ENCODE results near the gene CC2D2A.

The CC2D2A gene

DNA sequence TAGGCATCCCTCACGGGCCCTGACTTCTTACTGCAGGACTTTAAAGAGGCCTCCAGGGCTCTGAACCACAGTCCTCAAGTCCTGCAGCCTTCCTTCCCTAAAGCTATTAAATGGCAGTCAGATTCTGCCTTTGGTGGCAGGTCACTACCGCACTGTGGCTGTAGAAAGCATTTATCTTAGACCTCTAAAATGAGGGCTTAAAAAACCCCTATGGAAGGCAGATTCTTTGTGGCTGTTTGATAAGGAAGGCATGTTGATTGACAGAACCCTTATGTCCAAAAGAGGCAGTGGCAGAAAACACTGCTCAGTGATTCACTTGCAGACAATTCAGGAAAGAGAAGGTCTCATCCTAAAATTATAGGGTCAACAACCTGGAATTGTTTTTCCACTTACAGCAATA lies 106.3 kb downstream of the CC2D2A start:
- no peak overlapping the region for H3K4me3 ChIP-seq (ENCODE audit: low read depth, low read length)
- no peaks in the 10 kb centered on the region for H3K36me3 ChIP-seq (ENCODE audit: control insufficient read depth, insufficient read depth, low read length)
- H3K27ac ChIP-seq = no peak overlapping the region
- H3K9me3 ChIP-seq (ENCODE audit: control insufficient read depth, low read length) = no peaks in the 10 kb centered on the region
- TF ChIP-seq, protein P1, sequence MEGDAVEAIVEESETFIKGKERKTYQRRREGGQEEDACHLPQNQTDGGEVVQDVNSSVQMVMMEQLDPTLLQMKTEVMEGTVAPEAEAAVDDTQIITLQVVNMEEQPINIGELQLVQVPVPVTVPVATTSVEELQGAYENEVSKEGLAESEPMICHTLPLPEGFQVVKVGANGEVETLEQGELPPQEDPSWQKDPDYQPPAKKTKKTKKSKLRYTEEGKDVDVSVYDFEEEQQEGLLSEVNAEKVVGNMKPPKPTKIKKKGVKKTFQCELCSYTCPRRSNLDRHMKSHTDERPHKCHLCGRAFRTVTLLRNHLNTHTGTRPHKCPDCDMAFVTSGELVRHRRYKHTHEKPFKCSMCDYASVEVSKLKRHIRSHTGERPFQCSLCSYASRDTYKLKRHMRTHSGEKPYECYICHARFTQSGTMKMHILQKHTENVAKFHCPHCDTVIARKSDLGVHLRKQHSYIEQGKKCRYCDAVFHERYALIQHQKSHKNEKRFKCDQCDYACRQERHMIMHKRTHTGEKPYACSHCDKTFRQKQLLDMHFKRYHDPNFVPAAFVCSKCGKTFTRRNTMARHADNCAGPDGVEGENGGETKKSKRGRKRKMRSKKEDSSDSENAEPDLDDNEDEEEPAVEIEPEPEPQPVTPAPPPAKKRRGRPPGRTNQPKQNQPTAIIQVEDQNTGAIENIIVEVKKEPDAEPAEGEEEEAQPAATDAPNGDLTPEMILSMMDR (IDR thresholded peaks at IDR 0.05) = no peak
- peaks cover 3% of the 10 kb centered on the region for H3K4me1 ChIP-seq
- H3K27me3 ChIP-seq (ENCODE audit: control insufficient read depth, insufficient read depth, low read length) = no peaks in the 10 kb centered on the region
- H2AFZ ChIP-seq = no peak overlapping the region
- H3K79me2 ChIP-seq = no peaks in the 10 kb centered on the region
- H3K4me2 ChIP-seq (ENCODE audit: low read length) = no peak overlapping the region
- H3K9ac ChIP-seq = no peak overlapping the region

- no peak overlapping the region for H2AFZ ChIP-seq
- TF ChIP-seq, protein P1 (IDR thresholded peaks at IDR 0.05) = no peak
- H3K4me2 ChIP-seq (ENCODE audit: low read length) = no peak overlapping the region
- H3K27me3 ChIP-seq (ENCODE audit: control insufficient read depth, insufficient read depth, low read length) = no peaks in the 10 kb centered on the region
- no peaks in the 10 kb centered on the region for H3K36me3 ChIP-seq (ENCODE audit: control insufficient read depth, insufficient read depth, low read length)
- H3K79me2 ChIP-seq = no peaks in the 10 kb centered on the region
- H3K27ac ChIP-seq = no peak overlapping the region
- no peak overlapping the region for H3K4me3 ChIP-seq (ENCODE audit: low read depth, low read length)
- H3K9ac ChIP-seq = no peak overlapping the region
- peaks cover 3% of the 10 kb centered on the region for H3K4me1 ChIP-seq
- H3K9me3 ChIP-seq (ENCODE audit: control insufficient read depth, low read length) = no peaks in the 10 kb centered on the region
Observed at GRCh38 chr4:15577508-15577907, 107.8 kb downstream of the CC2D2A start.

GRCh38 chr4:15584785-15585184 lies 115.1 kb downstream of the CC2D2A start:
- TF ChIP-seq, protein P1 (IDR thresholded peaks at IDR 0.05) = no peak

GRCh38 chr4:15585331-15585730 lies 115.6 kb downstream of the CC2D2A start:
- Histone ChIP-seq H2AFZ (no peak overlapping the region), H3K9me3 (ENCODE audit: control insufficient read depth, low read length) (no peaks in the 10 kb centered on the region), H3K36me3 (ENCODE audit: control insufficient read depth, insufficient read depth, low read length) (no peaks in the 10 kb centered on the region), H3K9ac (no peak overlapping the region), H3K27ac (no peak overlapping the region), H3K4me3 (ENCODE audit: low read depth, low read length) (no peak overlapping the region), H3K27me3 (ENCODE audit: control insufficient read depth, insufficient read depth, low read length) (no peaks in the 10 kb centered on the region), H3K4me1 (peaks cover 3% of the 10 kb centered on the region), H3K79me2 (no peaks in the 10 kb centered on the region), H3K4me2 (ENCODE audit: low read length) (no peak overlapping the region)
- TF ChIP-seq, protein P1 (IDR thresholded peaks at IDR 0.05) = no peak

More at GRCh38 chr4:15584785-15585184, 115.1 kb downstream of the CC2D2A start:
- Histone ChIP-seq H3K4me3 (ENCODE audit: low read depth, low read length) (no peak overlapping the region), H3K9me3 (ENCODE audit: control insufficient read depth, low read length) (no peaks in the 10 kb centered on the region), H3K79me2 (no peaks in the 10 kb centered on the region), H2AFZ (no peak overlapping the region), H3K27ac (no peak overlapping the region), H3K4me2 (ENCODE audit: low read length) (no peak overlapping the region), H3K27me3 (ENCODE audit: control insufficient read depth, insufficient read depth, low read length) (no peaks in the 10 kb centered on the region), H3K4me1 (peaks cover 3% of the 10 kb centered on the region), H3K36me3 (ENCODE audit: control insufficient read depth, insufficient read depth, low read length) (no peaks in the 10 kb centered on the region), H3K9ac (no peak overlapping the region)

GRCh38 chr4:15586066-15586465 lies 116.4 kb downstream of the CC2D2A start:
- no peaks in the 10 kb centered on the region for H3K27me3 ChIP-seq (ENCODE audit: control insufficient read depth, insufficient read depth, low read length)
- H3K4me3 ChIP-seq (ENCODE audit: low read depth, low read length) = no peak overlapping the region
- H3K79me2 ChIP-seq = no peaks in the 10 kb centered on the region
- TF ChIP-seq, protein P1 (IDR thresholded peaks at IDR 0.05) = no peak
- H3K27ac ChIP-seq = no peak overlapping the region
- H2AFZ ChIP-seq = no peak overlapping the region
- H3K4me2 ChIP-seq (ENCODE audit: low read length) = no peak overlapping the region
- H3K9ac ChIP-seq = no peak overlapping the region
- no peaks in the 10 kb centered on the region for H3K9me3 ChIP-seq (ENCODE audit: control insufficient read depth, low read length)
- H3K36me3 ChIP-seq (ENCODE audit: control insufficient read depth, insufficient read depth, low read length) = no peaks in the 10 kb centered on the region
- peaks cover 3% of the 10 kb centered on the region for H3K4me1 ChIP-seq

All from parathyroid adenoma (tissue), 2 donors.